Lung (tissue), 12 donors: Measurements from ENCODE around the gene SNX25. TPM values are rescaled to one million over a fixed set of nuclear protein-coding genes. Genes with fewer than 3 reads are reported as not detected.

ENCODE experiments used
- ATAC-seq: fragments of 200-7000 bp; cut with Tn5 transposase; one replicate; pipeline ENCODE4 v1.9.1; 2020; ENCODE audit warnings: moderate number of reproducible peaks; ENCODE audit not compliant: insufficient read depth, low FRiP score
- DNase-seq, 3 donors: peaks; one replicate each; pipeline ENCODE4 v3.0.0-alpha.2; 2013 to 2017
- H3K27ac ChIP-seq, 2 donors: one replicate each; pipeline ENCODE4 v1.5.1; 2013; ENCODE audit warnings: mild to moderate bottlenecking in 2 of 2, moderate library complexity in 2 of 2, control low read depth in 1 of 2, inconsistent platforms in 1 of 2, low read depth in 1 of 2, low read length in 1 of 2
- H3K27me3 ChIP-seq, 3 donors: one replicate each; pipeline ENCODE4 v1.5.1; 2013; ENCODE audit warnings: low read length in 2 of 3; ENCODE audit not compliant: control insufficient read depth in 3 of 3, insufficient read depth in 3 of 3
- H3K36me3 ChIP-seq, 4 donors: one replicate each; pipeline ENCODE4 v1.5.1; 2013; ENCODE audit warnings: low read length in 4 of 4, mild to moderate bottlenecking in 1 of 4, moderate library complexity in 1 of 4; ENCODE audit not compliant: control insufficient read depth in 4 of 4, insufficient read depth in 4 of 4
- H3K4me1 ChIP-seq, 5 donors: one replicate each; pipeline ENCODE4 v1.5.1; 2013; ENCODE audit warnings: low read length in 5 of 5, mild to moderate bottlenecking in 2 of 5, moderate library complexity in 1 of 5; ENCODE audit not compliant: control insufficient read depth in 5 of 5, insufficient read depth in 5 of 5
- H3K4me3 ChIP-seq: one replicate; pipeline ENCODE4 v1.5.1; 2013; ENCODE audit warnings: mild to moderate bottlenecking, control low read depth, moderate library complexity
- H3K9ac ChIP-seq, 2 donors: one replicate each; pipeline ENCODE4 v1.5.1; 2013; ENCODE audit warnings: low read length in 2 of 2, control low read depth in 1 of 2; ENCODE audit not compliant: insufficient read depth in 1 of 2
- H3K9me3 ChIP-seq, 4 donors: one replicate each; pipeline ENCODE4 v1.5.1; 2013; ENCODE audit warnings: low read length in 3 of 4, mild to moderate bottlenecking in 1 of 4, moderate library complexity in 1 of 4; ENCODE audit not compliant: control insufficient read depth in 4 of 4, insufficient read depth in 3 of 4
- CTCF ChIP-seq: IDR thresholded peaks from 2 replicates; pipeline ENCODE4 v1.5.1; 2012; ENCODE audit warnings: mild to moderate bottlenecking; ENCODE audit errors: control extremely low read depth, extremely low read depth
- WGBS, 2 donors: extraction: QIAGEN DNeasy Blood & Tissue Kit; methylation state at CpG; one replicate each; pipeline ENCODE4 v1.1.7; 2013; 5-methylcytosine and 5-hydroxymethylcytosine counted together
- polyA plus RNA-seq, 2 donors: library from polyadenylated mRNA; stranded (reverse); fragments of 200-250 nt; gene quantifications; one replicate each; pipeline ENCODE4 v1.2.1, GENCODE V29; 2013
- total RNA-seq, 2 donors: library from RNA; depleted of rRNA in 1 of 2; stranded (reverse); fragments of >200 nt in 1 of 2; gene quantifications; one replicate each; pipeline ENCODE4 v1.2.1, GENCODE V29; 2014 to 2021
- donor health status: control.
- donor health status: control.
- donor health status: Bipolar disorder and iron deficiency.
- donor health status: healthy.
- donor health status: DM: yes; HTN: yes; CAD: no.

SNX25 gene
- total and polyA plus RNA-seq, 4 donors = 16.8 to 95.4 (median 49.3) TPM

GRCh38 chr4:185219551-185220344 is 10.3 kb downstream of the SNX25 start:
- no peak for TF ChIP-seq CTCF
- DNase-seq (peak; percentile 80 to 92 (median 90)), ATAC-seq (no peak)
- no peaks in the 10 kb centered on the region for H3K27me3 ChIP-seq
- H3K9me3 ChIP-seq = peaks cover 0 to 2% (median 0%) of the 10 kb centered on the region in 4 donors
- H3K4me1 ChIP-seq = peaks cover 0 to 20% (median 9%) of the 10 kb centered on the region in 5 donors
- H3K27ac ChIP-seq = no peak overlapping the region
- 49 to 50% methylated on average over 3 of the region's 3 CpGs for WGBS, 2 donors
- no peak overlapping the region for H3K9ac ChIP-seq
- no peak overlapping the region for H3K4me3 ChIP-seq
- H3K36me3 ChIP-seq = no peaks in the 10 kb centered on the region

GRCh38 chr4:185221491-185221890 is 12.1 kb downstream of the SNX25 start:
- H3K4me1 ChIP-seq = peaks cover 0 to 20% (median 9%) of the 10 kb centered on the region in 5 donors
- ATAC-seq (no peak), DNase-seq (peak in 2 of 3 donors; percentile 20 to 44)
- H3K27me3 ChIP-seq = no peaks in the 10 kb centered on the region
- no peak overlapping the region for H3K9ac ChIP-seq
- H3K9me3 ChIP-seq = peaks cover 0 to 2% (median 0%) of the 10 kb centered on the region in 4 donors
- H3K36me3 ChIP-seq = no peaks in the 10 kb centered on the region
- H3K27ac ChIP-seq = no peak overlapping the region
- TF ChIP-seq CTCF = no peak
- H3K4me3 ChIP-seq = no peak overlapping the region
- 62 to 77% methylated on average over 2 of the region's 2 CpGs for WGBS, 2 donors

- WGBS, 2 donors = 82 to 98% methylated on average over 10 of the region's 10 CpGs
- no peak overlapping the region for H3K9ac ChIP-seq
Observed at GRCh38 chr4:185221912-185222311, 12.5 kb downstream of the SNX25 start.

More at GRCh38 chr4:185221912-185222311, 12.5 kb downstream of the SNX25 start:
- Histone ChIP-seq H3K27me3 (no peaks in the 10 kb centered on the region), H3K4me3 (no peak overlapping the region), H3K36me3 (no peaks in the 10 kb centered on the region), H3K4me1 (peaks cover 0 to 19% (median 5%) of the 10 kb centered on the region in 5 donors), H3K9me3 (peaks cover 0 to 2% (median 0%) of the 10 kb centered on the region in 4 donors), H3K27ac (no peak overlapping the region)
- no peak for ATAC-seq
- no peak for DNase-seq
- TF ChIP-seq CTCF = no peak
